Type B pancreatic cell (in vitro differentiated cells): ENCODE results near the gene GLIS1. TPM values are rescaled to one million over a fixed set of nuclear protein-coding genes. Genes with fewer than 3 reads are reported as not detected.

ENCODE experiments used
- DNase-seq: peaks from one replicate; pipeline ENCODE4 v3.0.0; 2021; ENCODE audit warnings: mixed read lengths; ENCODE audit not compliant: unreplicated experiment; ENCODE audit errors: extremely low spot score
- H3K27ac Mint-ChIP-seq: 2 replicates; pipeline ENCODE4 v1.8.0; 2021; ENCODE audit warnings: mild to moderate bottlenecking, mixed read lengths
- H3K27me3 Mint-ChIP-seq: 2 replicates; pipeline ENCODE4 v1.8.0; 2021; ENCODE audit warnings: mixed read lengths
- H3K36me3 Mint-ChIP-seq: 2 replicates; pipeline ENCODE4 v1.8.0; 2021; ENCODE audit warnings: mixed read lengths
- H3K4me1 Mint-ChIP-seq: one replicate; pipeline ENCODE4 v1.8.0; 2021; ENCODE audit warnings: mixed read lengths; ENCODE audit not compliant: unreplicated experiment
- H3K4me3 Mint-ChIP-seq: 2 replicates; pipeline ENCODE4 v1.8.0; 2021; ENCODE audit warnings: mild to moderate bottlenecking, mixed read lengths
- H3K9me3 Mint-ChIP-seq: 2 replicates; pipeline ENCODE4 v1.8.0; 2021; ENCODE audit warnings: mixed read lengths
- total RNA-seq: library from RNA; stranded (reverse); gene quantifications from 2 replicates; pipeline ENCODE4 v1.2.1, GENCODE V29; 2021; ENCODE audit warnings: low replicate concordance
- TF ChIP-seq, protein P1 (sequence below): fragments of 200-600 bp; sonication (generic); conservative IDR thresholded peaks from 2 replicates; pipeline ENCODE4 v1.5.0; 2021; ENCODE audit warnings: antibody characterized with exemption, mild to moderate bottlenecking

The GLIS1 gene
- total RNA-seq, 1 donor from 2014 or later, result 2.1 TPM

GRCh38 chr1:53638360-53639035 is 100.5 kb downstream of the GLIS1 start:
- peaks cover 16% of the 10 kb centered on the region for H3K4me1 Mint-ChIP-seq
- no peaks in the 10 kb centered on the region for H3K36me3 Mint-ChIP-seq
- H3K27me3 Mint-ChIP-seq, result peaks cover 5% of the 10 kb centered on the region
- peak; percentile 65 for DNase-seq
- no peak overlapping the region for H3K4me3 Mint-ChIP-seq
- no peak overlapping the region for H3K27ac Mint-ChIP-seq
- TF ChIP-seq, protein P1, sequence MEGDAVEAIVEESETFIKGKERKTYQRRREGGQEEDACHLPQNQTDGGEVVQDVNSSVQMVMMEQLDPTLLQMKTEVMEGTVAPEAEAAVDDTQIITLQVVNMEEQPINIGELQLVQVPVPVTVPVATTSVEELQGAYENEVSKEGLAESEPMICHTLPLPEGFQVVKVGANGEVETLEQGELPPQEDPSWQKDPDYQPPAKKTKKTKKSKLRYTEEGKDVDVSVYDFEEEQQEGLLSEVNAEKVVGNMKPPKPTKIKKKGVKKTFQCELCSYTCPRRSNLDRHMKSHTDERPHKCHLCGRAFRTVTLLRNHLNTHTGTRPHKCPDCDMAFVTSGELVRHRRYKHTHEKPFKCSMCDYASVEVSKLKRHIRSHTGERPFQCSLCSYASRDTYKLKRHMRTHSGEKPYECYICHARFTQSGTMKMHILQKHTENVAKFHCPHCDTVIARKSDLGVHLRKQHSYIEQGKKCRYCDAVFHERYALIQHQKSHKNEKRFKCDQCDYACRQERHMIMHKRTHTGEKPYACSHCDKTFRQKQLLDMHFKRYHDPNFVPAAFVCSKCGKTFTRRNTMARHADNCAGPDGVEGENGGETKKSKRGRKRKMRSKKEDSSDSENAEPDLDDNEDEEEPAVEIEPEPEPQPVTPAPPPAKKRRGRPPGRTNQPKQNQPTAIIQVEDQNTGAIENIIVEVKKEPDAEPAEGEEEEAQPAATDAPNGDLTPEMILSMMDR, result no peak
- H3K9me3 Mint-ChIP-seq, result no peaks in the 10 kb centered on the region

GRCh38 chr1:53637511-53638359 is 101.2 kb downstream of the GLIS1 start:
- TF ChIP-seq, protein P1, result no peak
- Mint-ChIP-seq H3K27me3 (peaks cover 5% of the 10 kb centered on the region), H3K9me3 (no peaks in the 10 kb centered on the region), H3K4me3 (no peak overlapping the region), H3K4me1 (peaks cover 12% of the 10 kb centered on the region), H3K36me3 (no peaks in the 10 kb centered on the region), H3K27ac (no peak overlapping the region)
- peak; percentile 61 for DNase-seq

- Mint-ChIP-seq H3K4me1 (peaks cover 8% of the 10 kb centered on the region), H3K36me3 (no peaks in the 10 kb centered on the region), H3K27ac (no peak overlapping the region), H3K9me3 (no peaks in the 10 kb centered on the region), H3K4me3 (no peak overlapping the region), H3K27me3 (peaks cover 5% of the 10 kb centered on the region)
- TF ChIP-seq, protein P1, result no peak
- DNase-seq, result peak; percentile 63
These were observed 102.3 kb downstream of the GLIS1 start for GRCh38 chr1:53636621-53637171.

DNA sequence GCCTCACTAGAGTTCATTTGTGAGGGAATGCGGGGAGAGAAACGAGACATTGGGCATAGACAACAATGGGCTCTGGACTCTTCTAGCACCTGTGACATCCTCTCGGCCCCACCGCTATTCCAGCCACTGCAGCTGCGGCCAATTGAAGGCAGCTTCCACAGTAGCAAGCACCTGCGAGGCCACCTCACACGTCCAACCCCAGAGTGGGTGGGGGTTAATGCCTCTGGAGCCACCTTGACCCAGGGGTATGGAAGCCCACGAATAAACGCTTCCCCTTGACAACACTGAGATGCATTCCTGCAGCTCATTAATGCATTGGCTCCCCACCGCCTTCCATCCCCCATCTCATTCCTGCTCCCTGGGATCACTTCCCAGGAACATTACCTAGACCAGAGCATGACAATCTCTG is 104.4 kb downstream of the GLIS1 start:
- DNase-seq, result peak; percentile 48

GRCh38 chr1:53633073-53633704 is 105.8 kb downstream of the GLIS1 start:
- Mint-ChIP-seq H3K36me3 (no peaks in the 10 kb centered on the region), H3K27ac (no peak overlapping the region), H3K27me3 (peaks cover 9% of the 10 kb centered on the region), H3K9me3 (no peaks in the 10 kb centered on the region), H3K4me1 (no peaks in the 10 kb centered on the region), H3K4me3 (no peak overlapping the region)
- peak; percentile 25 for DNase-seq
- TF ChIP-seq, protein P1, result no peak

More for the DNA sequence above, 104.4 kb downstream of the GLIS1 start:
- TF ChIP-seq, protein P1, result no peak
- H3K36me3 Mint-ChIP-seq, result no peaks in the 10 kb centered on the region
- H3K9me3 Mint-ChIP-seq, result no peaks in the 10 kb centered on the region
- H3K4me3 Mint-ChIP-seq, result no peak overlapping the region
- H3K27me3 Mint-ChIP-seq, result peaks cover 5% of the 10 kb centered on the region
- no peaks in the 10 kb centered on the region for H3K4me1 Mint-ChIP-seq
- no peak overlapping the region for H3K27ac Mint-ChIP-seq
